IMR-90 (cell line): ENCODE measurements around the gene RASD2. TPM values are rescaled to one million over a fixed set of nuclear protein-coding genes. Genes with fewer than 3 reads are reported as not detected.
"Not testable (repeated sequence)": the region's sequence is repeated elsewhere in the genome, so short reads cannot be mapped to it uniquely, and the experiment has no call there.

Experiments
- ATAC-seq: fragments of 200-7000 bp; cut with Tn5 transposase; 2 replicates; pipeline ENCODE4 v1.9.1; 2020; ENCODE audit warnings: low read depth, mild to moderate bottlenecking, moderate library complexity
- BruUV-seq: library from RNA; stranded (reverse); fragments of 400-500 nt; replicated peaks from 2 replicates; lab custom pipeline; 2021; lab: Mats Ljungman, UMichigan
- CTCF ChIA-PET: fragments of 300-600 bp; formaldehyde crosslinking; extraction: SDS; loops from one replicate; lab custom pipeline; 2021; ENCODE audit warnings: antibody characterized with exemption; lab: Yijun Ruan, JAX
- POLR2A ChIA-PET: fragments of 300-600 bp; sonication (Branson Sonifier 250); formaldehyde crosslinking; loops from one replicate; lab custom pipeline; 2022; ENCODE audit warnings: antibody characterized with exemption; ENCODE audit not compliant: unreplicated experiment; lab: Charles Lee
- DNase-seq: peaks from one replicate; pipeline ENCODE4 v3.0.0; 2013
- H2AFZ ChIP-seq: replicated peaks from 2 replicates; pipeline ENCODE3; 2013; ENCODE audit warnings: low read length, mild to moderate bottlenecking; ENCODE audit not compliant: poor library complexity
- H2AK5ac ChIP-seq: 2 replicates; pipeline ENCODE4 v1.6.1; 2013; ENCODE audit warnings: low read depth, low read length, inconsistent platforms
- H2AK9ac ChIP-seq: replicated peaks from 2 replicates; pipeline ENCODE3; 2013; ENCODE audit warnings: mild to moderate bottlenecking, low read depth, low read length, moderate library complexity; ENCODE audit not compliant: poor library complexity
- H2BK120ac ChIP-seq: 2 replicates; pipeline ENCODE4 v1.6.1; 2013; ENCODE audit warnings: low read depth, low read length, inconsistent platforms
- H2BK15ac ChIP-seq: 3 replicates; pipeline ENCODE4 v1.6.1; 2013; ENCODE audit warnings: low read depth, low read length, inconsistent platforms
- H2BK20ac ChIP-seq: 2 replicates; pipeline ENCODE4 v1.6.1; 2013; ENCODE audit warnings: low read depth, mild to moderate bottlenecking, inconsistent platforms, low read length, moderate library complexity
- H2BK5ac ChIP-seq: 2 replicates; pipeline ENCODE4 v1.6.1; 2013; ENCODE audit warnings: mild to moderate bottlenecking, low read depth, low read length, inconsistent platforms; ENCODE audit not compliant: poor library complexity, severe bottlenecking
- H3K14ac ChIP-seq: replicated peaks from 2 replicates; pipeline ENCODE4 v1.6.1; 2013; ENCODE audit warnings: low read depth, low read length, inconsistent platforms
- H3K18ac ChIP-seq: 2 replicates; pipeline ENCODE4 v1.6.1; 2013; ENCODE audit warnings: low read depth, low read length, control low read depth
- H3K23ac ChIP-seq: 2 replicates; pipeline ENCODE4 v1.6.1; 2013; ENCODE audit warnings: low read depth, low read length, inconsistent platforms
- H3K27ac ChIP-seq: 2 replicates; pipeline ENCODE4 v1.5.1; 2013; ENCODE audit warnings: mild to moderate bottlenecking, control low read depth, low read length; ENCODE audit not compliant: insufficient read depth
- H3K27me3 ChIP-seq: 2 replicates; pipeline ENCODE4 v1.6.1; 2013; ENCODE audit warnings: low read length; ENCODE audit not compliant: control insufficient read depth, insufficient read depth
- H3K36me3 ChIP-seq: 2 replicates; pipeline ENCODE4 v1.6.1; 2013; ENCODE audit warnings: low read length, mixed read lengths; ENCODE audit not compliant: control insufficient read depth, insufficient read depth
- H3K4ac ChIP-seq: 2 replicates; pipeline ENCODE4 v1.6.1; 2013; ENCODE audit warnings: low read depth, low read length, inconsistent platforms
- H3K4me1 ChIP-seq: 2 replicates; pipeline ENCODE4 v1.6.1; 2013; ENCODE audit warnings: low read length, mixed read lengths; ENCODE audit not compliant: control insufficient read depth, insufficient read depth
- H3K4me2 ChIP-seq: 2 replicates; pipeline ENCODE4 v1.6.1; 2013; ENCODE audit warnings: low read depth, mild to moderate bottlenecking, control low read depth, low read length, moderate library complexity
- H3K4me3 ChIP-seq: 2 replicates; pipeline ENCODE4 v1.5.1; 2013; ENCODE audit warnings: low read depth, mild to moderate bottlenecking, control low read depth, low read length, moderate library complexity; ENCODE audit not compliant: insufficient read depth
- H3K56ac ChIP-seq: 2 replicates; pipeline ENCODE4 v1.6.1; 2013; ENCODE audit warnings: low read length, inconsistent platforms; ENCODE audit not compliant: insufficient read depth; ENCODE audit errors: extremely low read depth
- H3K79me1 ChIP-seq, 2 experiments: 2 replicates each; pipeline ENCODE4 v1.6.1; 2013; ENCODE audit warnings: low read length in 2 of 2, inconsistent platforms in 1 of 2, low read depth in 1 of 2
- H3K9ac ChIP-seq: 2 replicates; pipeline ENCODE4 v1.6.1; 2013; ENCODE audit warnings: low read depth, low read length, control low read depth
- H3K9me1 ChIP-seq: 2 replicates; pipeline ENCODE4 v1.6.1; 2013; ENCODE audit warnings: low read length, inconsistent platforms; ENCODE audit not compliant: insufficient read depth
- H3K9me3 ChIP-seq: 2 replicates; pipeline ENCODE4 v1.6.1; 2013; ENCODE audit warnings: low read length; ENCODE audit not compliant: control insufficient read depth, insufficient read depth
- H4K20me1 ChIP-seq: 2 replicates; pipeline ENCODE4 v1.6.1; 2013; ENCODE audit warnings: low read length, inconsistent platforms; ENCODE audit not compliant: insufficient read depth
- H4K5ac ChIP-seq: 2 replicates; pipeline ENCODE4 v1.6.1; 2013; ENCODE audit warnings: mild to moderate bottlenecking, low read depth, low read length, control low read depth
- H4K8ac ChIP-seq, 2 experiments: 2 replicates each; pipeline ENCODE4 v1.6.1; 2013; ENCODE audit warnings: low read depth in 2 of 2, low read length in 2 of 2, control low read depth in 1 of 2, inconsistent platforms in 1 of 2
- H4K91ac ChIP-seq: 2 replicates; pipeline ENCODE4 v1.6.1; 2013; ENCODE audit warnings: low read depth, low read length, inconsistent platforms; ENCODE audit not compliant: insufficient read depth
- WGBS, 2 experiments: methylation state at CpG; one replicate each; pipeline versions ENCODE4 v1.1.5 to v1.1.7; 2013; ENCODE audit warnings: missing lambda C conversion rate in 2 of 2; ENCODE audit not compliant: insufficient read length in 1 of 2; ENCODE audit errors: extremely low coverage in 2 of 2; 5-methylcytosine and 5-hydroxymethylcytosine counted together
- dilution Hi-C: fragments of 300-500 bp; cut with HindIII; formaldehyde crosslinking; loops from one replicate; pipeline ENCODE4 v1.14.3; 2018; ENCODE audit warnings: low sequenced_read_pairs; ENCODE audit not compliant: unreplicated experiment
- in situ Hi-C: fragments of 300-500 bp; cut with MboI; formaldehyde crosslinking; loops from 3 replicates; pipeline ENCODE4 v1.14.3; 2019; ENCODE audit warnings: low sequenced_read_pairs, inconsistent platforms, mixed read lengths
- intact Hi-C: fragments of 100-400 bp; cut with micrococcal nuclease; formaldehyde crosslinking; loops from 2 replicates; pipeline ENCODE4 v1.10.0; 2022
- polyA plus RNA-seq, 3 experiments: library from polyadenylated mRNA; depleted of rRNA; stranded (reverse); fragments of >200 nt; gene quantifications; 2 replicates each; pipeline ENCODE4 v1.2.3, GENCODE V29; 2012; ENCODE audit warnings: low replicate concordance in 1 of 3
- total RNA-seq: library from RNA; depleted of rRNA; stranded (reverse); fragments of >200 nt; gene quantifications from 2 replicates; pipeline ENCODE4 v1.2.3, GENCODE V29; 2012

Gene RASD2
- total and polyA plus RNA-seq, 2 of the 4 experiments (the other 2 are of a cell fraction): under 0.01 to 0.32 TPM

DNA sequence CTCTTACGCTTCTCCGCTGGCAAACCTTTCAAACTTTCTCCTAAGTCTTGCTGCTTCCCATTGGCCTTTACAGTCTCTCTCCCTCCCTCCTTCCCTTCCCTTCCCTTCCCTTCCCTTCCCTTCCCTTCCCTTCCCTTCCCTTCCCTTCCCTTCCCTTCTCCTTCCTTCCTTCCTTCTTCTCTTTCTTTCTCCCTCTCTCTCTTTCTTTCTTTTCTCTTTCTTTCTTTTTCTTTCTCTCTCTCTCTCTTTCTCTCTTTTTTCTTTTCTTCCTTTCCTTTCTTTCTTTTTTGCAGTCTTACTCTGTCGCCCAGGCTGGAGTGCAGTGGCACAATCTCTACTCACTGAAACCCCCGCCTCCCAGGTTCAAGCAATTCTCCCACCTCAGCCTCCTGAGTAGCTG lies 24.7 kb upstream of the RASD2 start:
- not testable (repeated sequence) for H2AK5ac ChIP-seq, BruUV-seq

More for the DNA sequence above, 24.7 kb upstream of the RASD2 start:
- H4K20me1 ChIP-seq, POLR2A ChIA-PET, H3K4me2 ChIP-seq, H2BK20ac ChIP-seq, H4K91ac ChIP-seq, H3K9me3 ChIP-seq, H3K14ac ChIP-seq, H2AK9ac ChIP-seq, H3K9ac ChIP-seq, intact Hi-C loops, H4K5ac ChIP-seq, H3K23ac ChIP-seq, H2AFZ ChIP-seq, in situ Hi-C loops, H3K18ac ChIP-seq, DNase-seq, H2BK15ac ChIP-seq, H3K9me1 ChIP-seq, H3K4me3 ChIP-seq, H2BK120ac ChIP-seq, H3K79me1 ChIP-seq, H4K8ac ChIP-seq, CTCF ChIA-PET, H2BK5ac ChIP-seq, ATAC-seq, H3K27ac ChIP-seq, dilution Hi-C loops, H3K56ac ChIP-seq, H3K36me3 ChIP-seq, H3K4ac ChIP-seq, H3K4me1 ChIP-seq: not testable (repeated sequence)
- H3K27me3 ChIP-seq: peaks cover 22% of the 10 kb centered on the region
- 72% methylated on average over 4 of the region's 4 CpGs; no CpG with 5 or more reads in 1 of the 2 experiments for WGBS, 2 experiments
